ENCODE data around the gene SGIP1. TPM values are rescaled to one million over a fixed set of nuclear protein-coding genes. Genes with fewer than 3 reads are reported as not detected.

The SGIP1 gene
- total and polyA plus RNA-seq, 2 donors (not counting 3 experiments of a cell fraction or from before 2014, with no cell fraction given): 30.9 to 68.9 TPM

- Histone ChIP-seq H3K36me3 (ENCODE audit: control insufficient read depth in 2 of 2, extremely low read depth in 1 of 2, insufficient read depth in 2 of 2, low read length in 2 of 2) (no peaks in the 10 kb centered on the region), H3K9me3 (replicated peaks; ENCODE audit: control insufficient read depth, insufficient read depth, low read length) (no peaks in the 10 kb centered on the region), H3K27me3 (ENCODE audit: control insufficient read depth in 2 of 2, insufficient read depth in 2 of 2, low read length in 2 of 2) (no peaks in the 10 kb centered on the region), H2AFZ (ENCODE audit: low read depth, low read length) (no peak overlapping the region), H3K4me1 (ENCODE audit: control insufficient read depth, extremely low read depth, insufficient read depth, low read length) (no peaks in the 10 kb centered on the region), H3K9ac (replicated peaks; ENCODE audit: extremely low read depth, insufficient read depth, low read length) (no peak overlapping the region), H3K27ac (ENCODE audit: insufficient read depth, low read depth, low read length) (no peak overlapping the region), H3K4me2 (ENCODE audit: insufficient read depth, low read length) (no peak overlapping the region), H4K20me1 (replicated peaks; ENCODE audit: control insufficient read depth, extremely low read depth, insufficient read depth, low read length) (no peaks in the 10 kb centered on the region), H3K4me3 (replicated peaks in 1 of 3; ENCODE audit: insufficient read depth in 1 of 3, low read depth in 1 of 3, low read length in 3 of 3) (no peak overlapping the region), H3K9me1 (replicated peaks; ENCODE audit: control insufficient read depth, extremely low read depth, insufficient read depth, low read length) (no peaks in the 10 kb centered on the region), H3K79me2 (ENCODE audit: control insufficient read depth, insufficient read depth, low read length) (no peaks in the 10 kb centered on the region)
- DNase-seq (ENCODE audit: low read depth, low spot score): no peak
- no TSS peak for BruUV-seq (replicated peaks)
- TF ChIP-seq EZH2 (IDR thresholded peaks at IDR 0.05; ENCODE audit: borderline replicate concordance, low read depth, low read length, severe bottlenecking) (no peak), JUN (IDR thresholded peaks at IDR 0.05; ENCODE audit: borderline replicate concordance, insufficient read depth, insufficient read length, low read depth) (no peak), MYC (IDR thresholded peaks at IDR 0.05; ENCODE audit: low read depth, low read length) (no peak), GATA2 (IDR thresholded peaks at IDR 0.05; ENCODE audit: insufficient read depth, insufficient read length, low read depth, low read length) (no peak), POLR2A (IDR thresholded peaks at IDR 0.05; ENCODE audit: low read depth, low read length) (no peak), CTCF (IDR thresholded peaks at IDR 0.05; ENCODE audit: extremely low read depth in 1 of 2, insufficient read depth in 1 of 2, low read depth in 1 of 2, low read length in 2 of 2) (no peak), POLR2AphosphoS5 (IDR thresholded peaks at IDR 0.05; ENCODE audit: insufficient read depth, low read depth, low read length) (no peak), FOS (IDR thresholded peaks at IDR 0.05; ENCODE audit: borderline replicate concordance, insufficient read depth, low read length) (no peak)
- TF ChIP-seq, protein P1, sequence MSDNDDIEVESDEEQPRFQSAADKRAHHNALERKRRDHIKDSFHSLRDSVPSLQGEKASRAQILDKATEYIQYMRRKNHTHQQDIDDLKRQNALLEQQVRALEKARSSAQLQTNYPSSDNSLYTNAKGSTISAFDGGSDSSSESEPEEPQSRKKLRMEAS (IDR thresholded peaks at IDR 0.05; ENCODE audit: insufficient read depth, insufficient read length): no peak
- ChIA-PET POLR2A (no interaction called here), CTCF (interaction anchor here (1.2 to 1.3 kb wide), 2 partner anchors 379 to 441 kb away, joined by 4 to 5 read pairs; no protein-coding TSS in a partner anchor)
- intact Hi-C loops (cut with micrococcal nuclease): no loop called here
- dilution Hi-C loops (cut with MboI; ENCODE audit: extremely low pct_ligation_motif_present, low sequenced_read_pairs): no loop called here
- FAIRE-seq: no peak
These were observed 236.3 kb downstream of the SGIP1 start for GRCh38 chr1:66770240-66770639.
